ENCODE results near the gene FBXO36. TPM values are rescaled to one million over a fixed set of nuclear protein-coding genes. Genes with fewer than 3 reads are reported as not detected.

FBXO36 gene
- total and polyA plus RNA-seq, 2 of the 13 experiments (the other 11 are each of a cell fraction or from before 2014, with no cell fraction given): 2.8 TPM

- BruUV-seq (replicated peaks): no TSS peak
- POLR2A ChIA-PET: interaction anchor here (1.0 kb wide), 1 partner anchor 24 kb away, joined by 3 read pairs; the partner anchor contains the start of genes FBXO36 and TRIP12
- CTCF ChIA-PET (ENCODE audit: low intra/inter-chr PET ratio, low total read pairs): no interaction called here
Observed at GRCh38 chr2:229945975-229946374, 23.7 kb downstream of the FBXO36 start.

More at GRCh38 chr2:229945975-229946374, 23.7 kb downstream of the FBXO36 start:
- intact Hi-C loops (cut with micrococcal nuclease; ENCODE audit: unreplicated experiment): no loop called here
- DNase-seq (ENCODE audit: low spot score): no peak
- Histone ChIP-seq H3K36me3 (replicated peaks in 1 of 2; ENCODE audit: control insufficient read depth in 1 of 2, insufficient read depth in 2 of 2, low read length in 2 of 2) (no peaks in the 10 kb centered on the region; a peak in 1 of 5 replicates), H3K9me3 (ENCODE audit: low read length) (no peaks in the 10 kb centered on the region), H3K27ac (ENCODE audit: extremely low read length, insufficient read depth, low read length) (no peak overlapping the region), H4K20me1 (ENCODE audit: insufficient read depth, low read length) (no peaks in the 10 kb centered on the region), H3K9ac (ENCODE audit: insufficient read depth, low read depth, low read length) (no peak overlapping the region), H3K4me3 (replicated peaks in 1 of 3; ENCODE audit: insufficient read depth in 1 of 3, low read depth in 2 of 3, low read length in 3 of 3) (no peak overlapping the region), H3K27me3 (ENCODE audit: control insufficient read depth in 1 of 2, insufficient read depth in 2 of 2, low read length in 2 of 2) (no peaks in the 10 kb centered on the region), H2AFZ (ENCODE audit: low read length) (no peak overlapping the region), H3K79me2 (ENCODE audit: insufficient read depth, low read length) (no peaks in the 10 kb centered on the region), H3K4me1 (ENCODE audit: insufficient read depth, low read length) (no peaks in the 10 kb centered on the region), H3K4me2 (ENCODE audit: low read depth, low read length) (no peak overlapping the region)
- no peak for TF ChIP-seq ZNF713 (CRISPR knock-in tag; IDR thresholded peaks at IDR 0.05)
- no peak for TF ChIP-seq FOSL1 (CRISPR knock-in tag; IDR thresholded peaks at IDR 0.05; ENCODE audit: borderline replicate concordance)
- TF ChIP-seq AKAP8 (CRISPR knock-in tag; IDR thresholded peaks at IDR 0.05): no peak
- TF ChIP-seq MBNL3 (CRISPR knock-in tag; conservative IDR thresholded peaks at IDR 0.05): no peak
- TF ChIP-seq ZNF772 (CRISPR knock-in tag; IDR thresholded peaks at IDR 0.05): no peak
- TF ChIP-seq REL (CRISPR knock-in tag; conservative IDR thresholded peaks at IDR 0.05): no peak
- TF ChIP-seq EEA1 (CRISPR knock-in tag; IDR thresholded peaks at IDR 0.05; ENCODE audit: borderline replicate concordance): no peak
- TF ChIP-seq ZSCAN5A (CRISPR knock-in tag; IDR thresholded peaks at IDR 0.05; ENCODE audit: borderline replicate concordance): no peak
- no peak for TF ChIP-seq ZXDC (CRISPR knock-in tag; IDR thresholded peaks at IDR 0.05)
- no peak for TF ChIP-seq ZNF263 (CRISPR knock-in tag; IDR thresholded peaks at IDR 0.05)
- TF ChIP-seq ZNF513 (CRISPR knock-in tag; conservative IDR thresholded peaks at IDR 0.05): no peak
- TF ChIP-seq SKIL (CRISPR knock-in tag; IDR thresholded peaks at IDR 0.05; ENCODE audit: borderline replicate concordance): no peak
- no peak for TF ChIP-seq FOXK1 (CRISPR knock-in tag; IDR thresholded peaks at IDR 0.05; ENCODE audit: borderline replicate concordance, low read depth)
- TF ChIP-seq ZNF788 (CRISPR knock-in tag; IDR thresholded peaks at IDR 0.05; ENCODE audit: borderline replicate concordance): no peak
- TF ChIP-seq ATF3 (CRISPR knock-in tag; IDR thresholded peaks at IDR 0.05): no peak
- TF ChIP-seq MTA3 (CRISPR knock-in tag; IDR thresholded peaks at IDR 0.05): no peak
- TF ChIP-seq TAF15 (IDR thresholded peaks at IDR 0.05; ENCODE audit: low read depth, low read length, poor library complexity, severe bottlenecking): no peak
- no peak for FAIRE-seq
- no peak for ATAC-seq
- in situ Hi-C loops (cut with HindIII; ENCODE audit: extremely low pct_ligation_motif_present, low pct_unique_long_range_greater_than_20kb): no loop called here
- 98% methylated on average over 8 of the region's 8 CpGs for WGBS (ENCODE audit: low lambda C conversion rate)

Measured in HepG2 (cell line).